WTC11 (cell line): ENCODE measurements around the gene SVEP1. TPM values are rescaled to one million over a fixed set of nuclear protein-coding genes. Genes with fewer than 3 reads are reported as not detected.
"Not testable (repeated sequence)": the region's sequence is repeated elsewhere in the genome, so short reads cannot be mapped to it uniquely, and the experiment has no call there.

Source experiments
- ATAC-seq: fragments of 200-7000 bp; cut with Tn5 transposase; 2 replicates; pipeline ENCODE4 v1.10.0; 2021; ENCODE audit warnings: mild to moderate bottlenecking, moderate library complexity
- CTCF ChIA-PET: fragments of 300-600 bp; sonication (Branson Sonifier 250); formaldehyde crosslinking; loops from one replicate; lab custom pipeline; 2021; ENCODE audit warnings: antibody characterized with exemption; lab: Charles Lee
- POLR2A ChIA-PET: fragments of 350-600 bp; sonication (Branson Sonifier 250); formaldehyde crosslinking; loops from one replicate; lab custom pipeline; 2021; ENCODE audit warnings: antibody characterized with exemption; lab: Charles Lee
- DNase-seq: peaks from one replicate; pipeline ENCODE4 v3.0.0; 2021; ENCODE audit warnings: low spot score
- H3K27ac Mint-ChIP-seq: 2 replicates; pipeline ENCODE4 v1.8.0; 2021; ENCODE audit warnings: mixed read lengths
- H3K27me3 Mint-ChIP-seq: 2 replicates; pipeline ENCODE4 v1.8.0; 2021; ENCODE audit warnings: low read depth, mild to moderate bottlenecking, moderate library complexity, mixed read lengths
- H3K36me3 Mint-ChIP-seq: 2 replicates; pipeline ENCODE4 v1.8.0; 2021; ENCODE audit warnings: mixed read lengths
- H3K4me1 Mint-ChIP-seq: 2 replicates; pipeline ENCODE4 v1.8.0; 2022; ENCODE audit warnings: mixed read lengths
- H3K4me3 Mint-ChIP-seq: 2 replicates; pipeline ENCODE4 v1.8.0; 2021; ENCODE audit warnings: mild to moderate bottlenecking, moderate library complexity, mixed read lengths
- H3K9me3 Mint-ChIP-seq: 2 replicates; pipeline ENCODE4 v1.8.0; 2021; ENCODE audit warnings: mixed read lengths
- CREM ChIP-seq: sonication (generic); formaldehyde crosslinking; IDR thresholded peaks from 2 replicates; pipeline ENCODE4 v1.8.1; 2022; ENCODE audit warnings: mild to moderate bottlenecking, missing genetic modification reagents, moderate library complexity
- ELF4 ChIP-seq: sonication (generic); formaldehyde crosslinking; IDR thresholded peaks from 2 replicates; pipeline ENCODE4 v1.8.1; 2022; ENCODE audit warnings: low read depth, mild to moderate bottlenecking, moderate library complexity, missing genetic modification reagents
- FOXP1 ChIP-seq: sonication (generic); formaldehyde crosslinking; IDR thresholded peaks from 2 replicates; pipeline ENCODE4 v1.8.0; 2022; ENCODE audit warnings: missing genetic modification reagents, mild to moderate bottlenecking, moderate library complexity, borderline replicate concordance
- GTF2I ChIP-seq: fragments of 250-450 bp; sonication (Bioruptor Pico); conservative IDR thresholded peaks from 2 replicates; pipeline ENCODE4 v1.4.0; 2021; ENCODE audit warnings: mild to moderate bottlenecking
- KAT7 ChIP-seq: sonication (generic); formaldehyde crosslinking; IDR thresholded peaks from 2 replicates; pipeline ENCODE4 v1.8.1; 2023; ENCODE audit warnings: missing genetic modification reagents, mild to moderate bottlenecking, borderline replicate concordance
- MXD4 ChIP-seq: fragments of 250-450 bp; sonication (Bioruptor Pico); IDR thresholded peaks from 2 replicates; pipeline ENCODE4 v1.8.0; 2021; ENCODE audit warnings: mild to moderate bottlenecking, moderate library complexity, borderline replicate concordance
- SMAD4 ChIP-seq: sonication (generic); formaldehyde crosslinking; IDR thresholded peaks from 2 replicates; pipeline ENCODE4 v1.8.0; 2022; ENCODE audit warnings: mild to moderate bottlenecking, missing genetic modification reagents
- ZBTB21 ChIP-seq: sonication (generic); formaldehyde crosslinking; IDR thresholded peaks from 2 replicates; pipeline ENCODE4 v1.8.1; 2023; ENCODE audit warnings: mild to moderate bottlenecking, missing genetic modification reagents, borderline replicate concordance
- ZNF232 ChIP-seq: sonication (generic); formaldehyde crosslinking; IDR thresholded peaks from 2 replicates; pipeline ENCODE4 v1.8.0; 2022; ENCODE audit warnings: mild to moderate bottlenecking, missing genetic modification reagents
- ZNF263 ChIP-seq: sonication (generic); formaldehyde crosslinking; IDR thresholded peaks from 2 replicates; pipeline ENCODE4 v1.8.1; 2022; ENCODE audit warnings: low read depth, mild to moderate bottlenecking, moderate library complexity, missing genetic modification reagents
- ZNF532 ChIP-seq: fragments of 250-450 bp; sonication (Bioruptor Pico); IDR thresholded peaks from 2 replicates; pipeline ENCODE4 v1.9.0; 2021; ENCODE audit warnings: mild to moderate bottlenecking, borderline replicate concordance
- total RNA-seq: library from RNA; stranded (reverse); gene quantifications from 3 replicates; pipeline ENCODE4 v1.2.3, GENCODE V29; 2021
- TF ChIP-seq, protein P1 (sequence below): fragments of 250-450 bp; sonication (Bioruptor Pico); IDR thresholded peaks from 2 replicates; pipeline ENCODE4 v1.9.0; 2021; ENCODE audit warnings: mild to moderate bottlenecking
- TF ChIP-seq, protein P2 (sequence below): sonication (generic); formaldehyde crosslinking; conservative IDR thresholded peaks from 2 replicates; pipeline ENCODE4 v1.8.1; 2022; ENCODE audit warnings: mild to moderate bottlenecking, missing genetic modification reagents
- TF ChIP-seq, protein P3 (sequence below): fragments of 250-450 bp; sonication (Bioruptor Pico); IDR thresholded peaks from 2 replicates; pipeline ENCODE4 v1.9.0; 2021; ENCODE audit warnings: moderate library complexity, mild to moderate bottlenecking, inconsistent platforms, borderline replicate concordance
- TF ChIP-seq, protein P4 (sequence below): sonication (generic); formaldehyde crosslinking; IDR thresholded peaks from 2 replicates; pipeline ENCODE4 v1.8.1; 2022; ENCODE audit warnings: missing genetic modification reagents, borderline replicate concordance
- TF ChIP-seq, protein P5 (sequence below): fragments of 250-450 bp; sonication (Bioruptor Pico); conservative IDR thresholded peaks from 2 replicates; pipeline ENCODE4 v1.9.0; 2021; ENCODE audit warnings: mild to moderate bottlenecking
- TF ChIP-seq, protein P6 (sequence below): sonication (generic); formaldehyde crosslinking; IDR thresholded peaks from 2 replicates; pipeline ENCODE4 v1.8.0; 2022; ENCODE audit warnings: mild to moderate bottlenecking, missing genetic modification reagents

SVEP1 gene
- total RNA-seq, 1 experiment from 2014 or later = 0.74 TPM

- ATAC-seq (no peak), DNase-seq (no peak)
- Mint-ChIP-seq H3K4me3 (no peak overlapping the region), H3K27me3 (no peaks in the 10 kb centered on the region), H3K27ac (no peak overlapping the region), H3K36me3 (no peaks in the 10 kb centered on the region), H3K9me3 (no peaks in the 10 kb centered on the region), H3K4me1 (no peaks in the 10 kb centered on the region)
- POLR2A ChIA-PET = interaction anchor here (0.5 kb wide), 1 partner anchor 785 kb away, joined by 6 read pairs; no protein-coding TSS in a partner anchor
- CTCF ChIA-PET = no interaction called here
- TF ChIP-seq KAT7 (CRISPR knock-in tag) (no peak), SMAD4 (no peak), FOXP1 (CRISPR knock-in tag) (no peak), ELF4 (CRISPR knock-in tag) (no peak), ZNF232 (CRISPR knock-in tag) (no peak), MXD4 (CRISPR knock-in tag) (no peak), CREM (CRISPR knock-in tag) (no peak), ZNF263 (CRISPR knock-in tag) (no peak)
- TF ChIP-seq, protein P1, sequence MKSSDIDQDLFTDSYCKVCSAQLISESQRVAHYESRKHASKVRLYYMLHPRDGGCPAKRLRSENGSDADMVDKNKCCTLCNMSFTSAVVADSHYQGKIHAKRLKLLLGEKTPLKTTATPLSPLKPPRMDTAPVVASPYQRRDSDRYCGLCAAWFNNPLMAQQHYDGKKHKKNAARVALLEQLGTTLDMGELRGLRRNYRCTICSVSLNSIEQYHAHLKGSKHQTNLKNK (CRISPR knock-in tag) = no peak
- TF ChIP-seq, protein P2, sequence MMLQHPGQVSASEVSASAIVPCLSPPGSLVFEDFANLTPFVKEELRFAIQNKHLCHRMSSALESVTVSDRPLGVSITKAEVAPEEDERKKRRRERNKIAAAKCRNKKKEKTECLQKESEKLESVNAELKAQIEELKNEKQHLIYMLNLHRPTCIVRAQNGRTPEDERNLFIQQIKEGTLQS (CRISPR knock-in tag) = no peak
Observed at GRCh38 chr9:110364451-110364850, 215.1 kb downstream of the SVEP1 start.

DNA sequence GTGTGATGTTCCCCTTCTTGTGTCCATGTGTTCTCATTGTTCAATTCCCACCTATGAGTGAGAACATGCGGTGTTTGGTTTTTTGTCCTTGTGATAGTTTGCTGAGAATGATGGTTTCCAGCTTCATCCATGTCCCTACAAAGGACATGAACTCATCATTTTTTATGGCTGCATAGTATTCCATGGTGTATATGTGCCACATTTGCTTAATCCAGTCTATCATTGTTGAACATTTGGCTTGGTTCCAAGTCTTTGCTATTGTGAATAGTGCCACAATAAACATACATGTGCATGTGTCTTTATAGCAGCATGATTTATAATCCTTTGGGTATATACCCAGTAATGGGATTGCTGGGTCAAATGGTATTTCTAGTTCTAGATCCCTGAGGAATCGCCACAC, 220.5 kb downstream of the SVEP1 start:
- H3K27ac Mint-ChIP-seq, CTCF ChIA-PET, H3K4me3 Mint-ChIP-seq, POLR2A ChIA-PET, H3K9me3 Mint-ChIP-seq, H3K36me3 Mint-ChIP-seq, H3K4me1 Mint-ChIP-seq, DNase-seq, ATAC-seq, H3K27me3 Mint-ChIP-seq: not testable (repeated sequence)

DNA sequence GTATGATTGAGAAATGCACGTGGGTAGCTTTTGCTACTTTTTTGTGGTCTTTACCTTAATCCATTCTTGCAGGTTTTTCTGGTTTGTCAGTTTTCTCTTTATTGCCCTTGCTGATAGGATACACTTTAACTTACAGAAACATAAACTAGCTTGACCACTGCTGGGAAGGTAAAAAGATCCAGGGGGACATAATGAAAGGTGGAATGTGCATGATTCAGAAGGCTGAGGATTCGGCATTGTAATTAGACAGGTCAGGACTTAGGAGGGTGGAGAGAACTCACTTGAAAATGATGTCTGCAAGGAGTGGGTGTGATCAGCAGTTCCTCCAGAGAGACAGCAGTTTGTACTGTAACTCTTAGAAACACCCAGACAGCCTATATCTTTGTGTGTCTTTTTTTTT, 222.0 kb downstream of the SVEP1 start:
- no peaks in the 10 kb centered on the region for H3K4me1 Mint-ChIP-seq
- ChIA-PET POLR2A (no interaction called here), CTCF (no interaction called here)
- H3K4me3 Mint-ChIP-seq = no peak overlapping the region
- H3K27ac Mint-ChIP-seq = no peak overlapping the region
- ATAC-seq (no peak), DNase-seq (no peak)
- H3K36me3 Mint-ChIP-seq = no peaks in the 10 kb centered on the region
- H3K27me3 Mint-ChIP-seq = no peaks in the 10 kb centered on the region
- H3K9me3 Mint-ChIP-seq = 0 out of 2 replicates have a peak, but pooled peaks cover 3% of the 10 kb centered on the region
- no peak for TF ChIP-seq ELF4 (CRISPR knock-in tag)
- TF ChIP-seq, protein P3, sequence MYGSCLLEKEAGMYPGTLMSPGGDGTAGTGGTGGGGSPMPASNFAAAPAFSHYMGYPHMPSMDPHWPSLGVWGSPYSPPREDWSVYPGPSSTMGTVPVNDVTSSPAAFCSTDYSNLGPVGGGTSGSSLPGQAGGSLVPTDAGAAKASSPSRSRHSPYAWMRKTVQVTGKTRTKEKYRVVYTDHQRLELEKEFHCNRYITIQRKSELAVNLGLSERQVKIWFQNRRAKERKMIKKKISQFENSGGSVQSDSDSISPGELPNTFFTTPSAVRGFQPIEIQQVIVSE (CRISPR knock-in tag) = no peak
- TF ChIP-seq GTF2I = no peak
- no peak for TF ChIP-seq ZBTB21 (CRISPR knock-in tag)
- TF ChIP-seq ZNF532 (CRISPR knock-in tag) = no peak
- TF ChIP-seq, protein P4, sequence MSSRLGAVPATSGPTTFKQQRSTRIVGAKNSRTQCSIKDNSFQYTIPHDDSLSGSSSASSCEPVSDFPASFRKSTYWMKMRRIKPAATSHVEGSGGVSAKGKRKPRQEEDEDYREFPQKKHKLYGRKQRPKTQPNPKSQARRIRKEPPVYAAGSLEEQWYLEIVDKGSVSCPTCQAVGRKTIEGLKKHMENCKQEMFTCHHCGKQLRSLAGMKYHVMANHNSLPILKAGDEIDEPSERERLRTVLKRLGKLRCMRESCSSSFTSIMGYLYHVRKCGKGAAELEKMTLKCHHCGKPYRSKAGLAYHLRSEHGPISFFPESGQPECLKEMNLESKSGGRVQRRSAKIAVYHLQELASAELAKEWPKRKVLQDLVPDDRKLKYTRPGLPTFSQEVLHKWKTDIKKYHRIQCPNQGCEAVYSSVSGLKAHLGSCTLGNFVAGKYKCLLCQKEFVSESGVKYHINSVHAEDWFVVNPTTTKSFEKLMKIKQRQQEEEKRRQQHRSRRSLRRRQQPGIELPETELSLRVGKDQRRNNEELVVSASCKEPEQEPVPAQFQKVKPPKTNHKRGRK (CRISPR knock-in tag) = no peak
- TF ChIP-seq, protein P5, sequence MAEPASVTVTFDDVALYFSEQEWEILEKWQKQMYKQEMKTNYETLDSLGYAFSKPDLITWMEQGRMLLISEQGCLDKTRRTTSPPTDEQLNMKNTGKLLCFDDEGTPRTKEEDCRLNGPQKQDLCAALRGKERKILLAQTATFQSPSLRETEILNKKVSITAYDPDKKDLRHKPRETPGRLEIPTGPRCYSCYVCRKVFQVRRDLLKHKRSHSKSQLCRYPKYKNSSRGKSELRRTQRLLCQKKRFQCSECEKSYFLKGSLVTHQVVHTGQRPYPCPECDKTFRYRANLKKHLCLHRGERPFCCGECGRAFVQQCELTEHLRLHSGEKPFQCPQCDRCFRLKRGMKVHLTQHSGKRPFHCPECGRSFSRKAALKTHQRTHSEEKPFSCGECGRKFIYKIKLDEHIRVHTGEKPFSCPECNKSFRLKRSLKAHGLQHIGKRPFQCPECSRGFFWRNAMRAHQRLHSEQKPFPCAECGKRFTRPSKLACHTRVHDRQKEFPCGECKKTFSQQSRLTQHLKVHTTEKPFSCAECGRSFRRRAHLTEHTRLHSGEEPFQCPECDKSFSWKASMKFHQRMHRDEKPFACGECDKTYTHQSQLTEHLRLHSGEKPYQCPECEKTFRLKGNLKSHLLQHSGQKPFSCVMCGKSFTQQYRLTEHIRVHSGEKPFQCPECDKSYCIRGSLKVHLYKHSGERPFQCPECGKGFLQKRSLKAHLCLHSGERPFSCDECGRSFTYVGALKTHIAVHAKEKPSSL = no peak
- TF ChIP-seq, protein P2 (CRISPR knock-in tag) = no peak
- TF ChIP-seq, protein P6, sequence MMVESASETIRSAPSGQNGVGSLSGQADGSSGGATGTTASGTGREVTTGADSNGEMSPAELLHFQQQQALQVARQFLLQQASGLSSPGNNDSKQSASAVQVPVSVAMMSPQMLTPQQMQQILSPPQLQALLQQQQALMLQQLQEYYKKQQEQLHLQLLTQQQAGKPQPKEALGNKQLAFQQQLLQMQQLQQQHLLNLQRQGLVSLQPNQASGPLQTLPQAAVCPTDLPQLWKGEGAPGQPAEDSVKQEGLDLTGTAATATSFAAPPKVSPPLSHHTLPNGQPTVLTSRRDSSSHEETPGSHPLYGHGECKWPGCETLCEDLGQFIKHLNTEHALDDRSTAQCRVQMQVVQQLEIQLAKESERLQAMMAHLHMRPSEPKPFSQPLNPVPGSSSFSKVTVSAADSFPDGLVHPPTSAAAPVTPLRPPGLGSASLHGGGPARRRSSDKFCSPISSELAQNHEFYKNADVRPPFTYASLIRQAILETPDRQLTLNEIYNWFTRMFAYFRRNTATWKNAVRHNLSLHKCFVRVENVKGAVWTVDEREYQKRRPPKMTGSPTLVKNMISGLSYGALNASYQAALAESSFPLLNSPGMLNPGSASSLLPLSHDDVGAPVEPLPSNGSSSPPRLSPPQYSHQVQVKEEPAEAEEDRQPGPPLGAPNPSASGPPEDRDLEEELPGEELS (CRISPR knock-in tag) = no peak
